Vagina (tissue), 2 donors: ENCODE results near the gene NTNG1. TPM values are rescaled to one million over a fixed set of nuclear protein-coding genes. Genes with fewer than 3 reads are reported as not detected.
"Not testable (repeated sequence)": the region's sequence is repeated elsewhere in the genome, so short reads cannot be mapped to it uniquely, and the experiment has no call there.

Source experiments
- DNase-seq, 2 donors: peaks; one replicate each; pipeline ENCODE4 v3.0.0-alpha.2; 2017; ENCODE audit errors: extremely low spot score in 2 of 2
- H3K27ac ChIP-seq: fragments of 200-600 bp; sonication (generic); one replicate; pipeline ENCODE4 v1.5.1; 2019
- H3K27me3 ChIP-seq: fragments of 200-600 bp; sonication (generic); one replicate; pipeline ENCODE4 v1.5.1; 2019
- H3K36me3 ChIP-seq, 2 donors: fragments of 200-600 bp; sonication (generic); one replicate each; pipeline ENCODE4 v1.5.1; 2017 to 2019
- H3K4me1 ChIP-seq: fragments of 200-600 bp; sonication (generic); one replicate; pipeline ENCODE4 v1.5.1; 2019
- H3K4me3 ChIP-seq, 2 donors: fragments of 200-600 bp; sonication (generic); 1 replicate in 1 of 2; 2 replicates in 1 of 2; pipeline ENCODE4 v1.5.1; 2016 to 2019
- H3K9me3 ChIP-seq: fragments of 200-600 bp; sonication (generic); one replicate; pipeline ENCODE4 v1.5.1; 2019
- CTCF ChIP-seq, 3 experiments: fragments of 450-650 bp in 2 of 3; fragments of 200-600 bp in 1 of 3; sonication (generic) in 1 of 3; IDR thresholded peaks; one replicate each; pipeline ENCODE4 v1.5.1; 2017 to 2019; ENCODE audit warnings: antibody characterized with exemption in 3 of 3, mild to moderate bottlenecking in 2 of 3, moderate library complexity in 2 of 3
- POLR2A ChIP-seq, 2 donors: fragments of 450-650 bp; IDR thresholded peaks; one replicate each; pipeline ENCODE4 v1.6.1; 2017; ENCODE audit warnings: antibody characterized with exemption in 2 of 2, mild to moderate bottlenecking in 2 of 2, moderate library complexity in 2 of 2
- POLR2AphosphoS5 ChIP-seq, 2 donors: sonication (generic); formaldehyde crosslinking; IDR thresholded peaks; one replicate each; pipeline ENCODE4 v1.9.0; 2017; ENCODE audit warnings: antibody characterized with exemption in 2 of 2, mild to moderate bottlenecking in 2 of 2, low read depth in 1 of 2; ENCODE audit not compliant: insufficient read depth in 1 of 2
- intact Hi-C: fragments of 100-400 bp; cut with DNase I; formaldehyde crosslinking; loops from one replicate; pipeline ENCODE4 v1.15.1; 2023
- total RNA-seq: library from RNA; depleted of rRNA; stranded (reverse); fragments of >200 nt; gene quantifications from one replicate; pipeline ENCODE4 v1.2.3, GENCODE V29; 2016

NTNG1 gene
- total RNA-seq, 1 donor from 2014 or later = 6.6 TPM

DNA sequence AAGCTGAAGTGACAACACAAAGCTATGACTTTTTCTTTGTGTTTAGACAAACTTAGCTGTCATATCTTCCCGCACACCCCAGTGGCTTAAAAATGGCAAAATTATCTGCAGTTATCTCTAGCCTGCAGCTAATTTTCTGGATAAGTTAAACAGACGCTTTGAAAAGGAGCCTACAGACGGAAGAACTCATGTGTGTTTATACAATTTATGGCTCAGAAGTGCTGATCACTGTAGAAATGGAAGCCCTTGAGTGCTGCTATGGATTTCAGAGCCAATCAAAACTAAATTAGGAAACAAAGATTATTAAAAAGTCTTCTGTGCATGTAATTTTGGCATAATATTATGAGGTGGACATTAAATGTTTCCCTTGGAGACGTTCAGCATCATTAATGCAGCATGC lies 11.6 kb downstream of the NTNG1 start:
- Histone ChIP-seq H3K36me3 (no peaks in the 10 kb centered on the region), H3K4me1 (no peaks in the 10 kb centered on the region), H3K9me3 (no peaks in the 10 kb centered on the region), H3K4me3 (no peak overlapping the region), H3K27me3 (no peaks in the 10 kb centered on the region), H3K27ac (no peak overlapping the region)
- intact Hi-C loops = no loop called here
- TF ChIP-seq POLR2A (IDR thresholded peaks at IDR 0.05) (no peak), POLR2AphosphoS5 (IDR thresholded peaks at IDR 0.05; ENCODE audit: insufficient read depth in 1 of 2, low read depth in 1 of 2) (no peak), CTCF (IDR thresholded peaks at IDR 0.05) (no peak)
- no peak for DNase-seq

DNA sequence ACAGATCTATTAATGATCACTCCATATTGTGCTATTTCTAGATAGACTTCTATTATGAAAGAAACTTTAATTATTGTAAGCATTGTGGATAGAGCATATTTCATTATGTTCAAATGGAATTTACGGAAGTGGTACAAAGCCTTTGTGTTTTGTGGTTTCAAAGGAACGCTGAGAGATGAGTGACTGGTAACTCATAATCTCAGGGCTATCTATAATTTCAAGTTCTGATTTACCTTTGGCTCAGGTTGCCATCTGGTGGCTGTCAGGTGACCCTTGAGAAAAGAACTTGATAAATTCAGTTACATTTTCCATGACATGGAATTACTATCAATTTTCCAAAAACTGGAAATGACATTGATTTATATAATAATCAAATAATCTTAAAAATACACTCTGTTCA lies 12.2 kb downstream of the NTNG1 start:
- DNase-seq = no peak
- intact Hi-C loops = no loop called here
- no peaks in the 10 kb centered on the region for H3K36me3 ChIP-seq

DNA sequence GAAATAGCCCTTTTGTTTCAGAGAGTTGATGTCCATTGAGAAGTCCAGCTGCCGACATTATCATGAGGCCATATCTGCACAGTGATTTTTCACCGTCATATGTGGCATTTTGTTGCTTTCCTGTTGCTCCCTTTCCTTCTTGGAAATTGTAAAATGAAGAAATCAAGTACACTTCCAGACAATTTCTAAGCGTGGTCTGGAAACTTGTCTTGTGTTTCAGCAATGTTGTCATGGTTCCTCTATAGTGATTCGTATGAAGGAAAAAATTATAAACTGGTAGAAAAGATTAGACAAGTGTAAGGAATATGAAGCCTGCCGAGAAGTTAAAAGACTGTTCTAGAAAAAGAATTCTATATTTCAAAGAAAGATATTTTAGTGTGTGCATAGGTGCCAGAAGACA lies 17.7 kb downstream of the NTNG1 start:
- H3K4me1 ChIP-seq = no peaks in the 10 kb centered on the region
- H3K9me3 ChIP-seq = no peaks in the 10 kb centered on the region
- TF ChIP-seq POLR2A (IDR thresholded peaks at IDR 0.05) (no peak), CTCF (IDR thresholded peaks at IDR 0.05) (no peak), POLR2AphosphoS5 (IDR thresholded peaks at IDR 0.05; ENCODE audit: insufficient read depth in 1 of 2, low read depth in 1 of 2) (no peak)
- no peaks in the 10 kb centered on the region for H3K36me3 ChIP-seq
- no peak overlapping the region for H3K4me3 ChIP-seq
- no peaks in the 10 kb centered on the region for H3K27me3 ChIP-seq
- H3K27ac ChIP-seq = no peak overlapping the region
- no peak for DNase-seq
- intact Hi-C loops = no loop called here

More for the DNA sequence above, 12.2 kb downstream of the NTNG1 start:
- Histone ChIP-seq H3K27ac (no peak overlapping the region), H3K27me3 (no peaks in the 10 kb centered on the region), H3K4me1 (no peaks in the 10 kb centered on the region), H3K9me3 (no peaks in the 10 kb centered on the region), H3K4me3 (no peak overlapping the region)
- TF ChIP-seq CTCF (IDR thresholded peaks at IDR 0.05) = no peak
- TF ChIP-seq POLR2A (IDR thresholded peaks at IDR 0.05) = no peak
- TF ChIP-seq POLR2AphosphoS5 (IDR thresholded peaks at IDR 0.05; ENCODE audit: insufficient read depth in 1 of 2, low read depth in 1 of 2) = no peak

- H3K9me3 ChIP-seq = no peaks in the 10 kb centered on the region
- H3K27me3 ChIP-seq = no peaks in the 10 kb centered on the region
- intact Hi-C loops = no loop called here
- DNase-seq = no peak
- H3K36me3 ChIP-seq = no peaks in the 10 kb centered on the region
- no peak overlapping the region for H3K4me3 ChIP-seq
- no peak for TF ChIP-seq POLR2A (IDR thresholded peaks at IDR 0.05)
- no peak overlapping the region for H3K27ac ChIP-seq
- H3K4me1 ChIP-seq = no peaks in the 10 kb centered on the region
Observed at GRCh38 chr1:107158991-107159390, 18.2 kb downstream of the NTNG1 start.

DNA sequence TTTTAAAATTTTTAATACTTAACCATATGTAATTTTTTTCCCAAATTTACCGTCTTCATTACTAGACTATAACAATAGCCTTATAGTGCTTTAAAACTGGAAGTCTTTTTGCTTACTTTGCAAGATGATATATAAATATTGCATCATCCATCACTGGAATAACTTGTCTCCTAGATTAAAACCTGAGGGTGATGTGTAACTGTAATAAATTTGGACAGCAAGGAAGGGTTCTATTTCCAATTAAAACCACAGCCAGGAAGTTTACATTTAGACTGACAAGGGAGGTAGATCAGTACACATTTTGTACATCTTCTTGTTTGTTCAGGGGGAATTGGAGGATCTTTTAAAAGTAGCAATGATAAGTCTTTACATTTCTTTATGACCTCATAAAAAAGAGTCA lies 21.9 kb downstream of the NTNG1 start:
- H3K27ac ChIP-seq = no peak overlapping the region
- no peaks in the 10 kb centered on the region for H3K9me3 ChIP-seq
- H3K27me3 ChIP-seq = no peaks in the 10 kb centered on the region
- intact Hi-C loops = no loop called here
- H3K36me3 ChIP-seq = no peaks in the 10 kb centered on the region
- H3K4me1 ChIP-seq = no peaks in the 10 kb centered on the region
- no peak for DNase-seq
- TF ChIP-seq POLR2AphosphoS5 (IDR thresholded peaks at IDR 0.05; ENCODE audit: insufficient read depth in 1 of 2, low read depth in 1 of 2) = no peak
- TF ChIP-seq CTCF (IDR thresholded peaks at IDR 0.05) = no peak
- TF ChIP-seq POLR2A (IDR thresholded peaks at IDR 0.05) = no peak
- H3K4me3 ChIP-seq = no peak overlapping the region

- H3K9me3 ChIP-seq, H3K36me3 ChIP-seq, H3K27me3 ChIP-seq, H3K4me3 ChIP-seq, H3K4me1 ChIP-seq, intact Hi-C loops, H3K27ac ChIP-seq, DNase-seq: not testable (repeated sequence)
Observed at GRCh38 chr1:107164901-107165300, 24.1 kb downstream of the NTNG1 start.
